Liver (tissue), 3 donors: ENCODE results near the gene CNTD1.

ENCODE experiments used
- CTCF ChIP-seq: fragments of 150-350 bp; IDR thresholded peaks from 2 replicates; pipeline ENCODE4 v1.5.1; 2017; ENCODE audit warnings: improper control_type of control experiment, low read depth, low read length; ENCODE audit not compliant: missing input control
- HNF4A ChIP-seq, 2 donors: conservative IDR thresholded peaks; 2 replicates each; pipeline ENCODE4 v1.6.1; 2016; ENCODE audit warnings: antibody characterized with exemption in 2 of 2, mild to moderate bottlenecking in 2 of 2
- RAD21 ChIP-seq, 2 donors: IDR thresholded peaks; 2 replicates each; pipeline ENCODE4 v1.6.1; 2016; ENCODE audit warnings: antibody characterized with exemption in 2 of 2, mild to moderate bottlenecking in 2 of 2
- SP1 ChIP-seq: IDR thresholded peaks from 2 replicates; pipeline ENCODE4 v1.6.1; 2018; ENCODE audit warnings: antibody characterized with exemption, mild to moderate bottlenecking
- TAF1 ChIP-seq: conservative IDR thresholded peaks from 2 replicates; pipeline ENCODE4 v1.6.1; 2016; ENCODE audit warnings: antibody characterized with exemption, mild to moderate bottlenecking
- YY1 ChIP-seq: IDR thresholded peaks from 2 replicates; pipeline ENCODE4 v1.6.1; 2016; ENCODE audit warnings: antibody characterized with exemption, mild to moderate bottlenecking
- donor health status: healthy.
- donor health status: healthy.

GRCh38 chr17:42841975-42842685, 43.5 kb downstream of the CNTD1 start:
- TF ChIP-seq CTCF (no peak), TAF1 (no peak), YY1 (no peak), RAD21 (IDR thresholded peaks at IDR 0.05) (no peak), SP1 (no peak), HNF4A (conservative IDR thresholded peaks at IDR 0.05) (no peak)
